Naive thymus-derived CD4-positive, alpha-beta T cell (primary cell): ENCODE data around the gene TRIM52. TPM values are rescaled to one million over a fixed set of nuclear protein-coding genes. Genes with fewer than 3 reads are reported as not detected.
"Not testable (repeated sequence)": the region's sequence is repeated elsewhere in the genome, so short reads cannot be mapped to it uniquely, and the experiment has no call there.

Source experiments
- ATAC-seq: fragments of 150-1000 bp; cut with Tn5 transposase; 2 replicates; pipeline ENCODE4 v1.10.0; 2021; ENCODE audit warnings: mild to moderate bottlenecking, moderate library complexity
- CTCF ChIA-PET: fragments of 350-600 bp; sonication (Branson Sonifier 250); formaldehyde crosslinking; loops from one replicate; lab custom pipeline; 2021; ENCODE audit warnings: antibody characterized with exemption; lab: Charles Lee
- POLR2A ChIA-PET: fragments of 350-600 bp; sonication (Branson Sonifier 250); formaldehyde crosslinking; loops from one replicate; lab custom pipeline; 2021; ENCODE audit warnings: antibody characterized with exemption, inconsistent platforms; lab: Charles Lee
- DNase-seq, 9 donors: peaks; one replicate each; pipeline versions ENCODE4 v3.0.0 to v3.0.0-alpha.2; 2020 to 2022; ENCODE audit warnings: mixed read lengths in 1 of 9
- H3K27ac ChIP-seq: one replicate; pipeline ENCODE4 v1.7.0; 2013; ENCODE audit warnings: mild to moderate bottlenecking, low read depth, low read length, moderate library complexity
- H3K27me3 ChIP-seq, 2 donors: one replicate each; pipeline ENCODE4 v1.7.0; 2013; ENCODE audit warnings: low read length in 2 of 2, mild to moderate bottlenecking in 2 of 2, moderate library complexity in 2 of 2; ENCODE audit not compliant: control insufficient read depth in 2 of 2, insufficient read depth in 2 of 2
- H3K36me3 ChIP-seq, 3 experiments: 1 replicate in 2 of 3; 2 replicates in 1 of 3; pipeline ENCODE4 v1.7.0; 2013; ENCODE audit warnings: low read length in 3 of 3, mild to moderate bottlenecking in 3 of 3, moderate library complexity in 1 of 3; ENCODE audit not compliant: insufficient read depth in 3 of 3, control insufficient read depth in 2 of 3
- H3K4me1 ChIP-seq, 2 donors: one replicate each; pipeline ENCODE4 v1.7.0; 2013; ENCODE audit warnings: low read length in 2 of 2, mild to moderate bottlenecking in 2 of 2, moderate library complexity in 1 of 2; ENCODE audit not compliant: control insufficient read depth in 2 of 2, insufficient read depth in 2 of 2
- H3K4me3 ChIP-seq: 2 replicates; pipeline ENCODE4 v1.7.0; 2013; ENCODE audit warnings: mild to moderate bottlenecking, low read length
- H3K9me3 ChIP-seq, 3 experiments: 1 replicate in 2 of 3; 2 replicates in 1 of 3; pipeline ENCODE4 v1.7.0; 2013; ENCODE audit warnings: low read length in 3 of 3; ENCODE audit not compliant: control insufficient read depth in 2 of 3
- H3K27ac Mint-ChIP-seq, 9 donors: one replicate each; pipeline ENCODE4 v1.8.0; 2020 to 2022; ENCODE audit warnings: mixed read lengths in 9 of 9, mild to moderate bottlenecking in 8 of 9, moderate library complexity in 5 of 9, inconsistent platforms in 2 of 9
- H3K27me3 Mint-ChIP-seq, 5 donors: one replicate each; pipeline ENCODE4 v1.8.0; 2021 to 2022; ENCODE audit warnings: mixed read lengths in 5 of 5, mild to moderate bottlenecking in 1 of 5
- H3K36me3 Mint-ChIP-seq, 5 donors: one replicate each; pipeline ENCODE4 v1.8.0; 2020 to 2022; ENCODE audit warnings: mixed read lengths in 5 of 5, mild to moderate bottlenecking in 3 of 5, inconsistent platforms in 1 of 5
- H3K4me1 Mint-ChIP-seq, 7 donors: one replicate each; pipeline ENCODE4 v1.8.0; 2020 to 2022; ENCODE audit warnings: mixed read lengths in 7 of 7, mild to moderate bottlenecking in 3 of 7, inconsistent platforms in 1 of 7
- H3K4me3 Mint-ChIP-seq, 10 donors: one replicate each; pipeline ENCODE4 v1.8.0; 2020 to 2022; ENCODE audit warnings: mild to moderate bottlenecking in 10 of 10, mixed read lengths in 10 of 10, moderate library complexity in 6 of 10, inconsistent platforms in 2 of 10
- H3K9me3 Mint-ChIP-seq, 11 donors: one replicate each; pipeline ENCODE4 v1.8.0; 2020 to 2022; ENCODE audit warnings: mixed read lengths in 11 of 11, mild to moderate bottlenecking in 4 of 11, inconsistent platforms in 1 of 11, moderate library complexity in 1 of 11
- intact Hi-C, 2 donors: fragments of 100-400 bp; cut with micrococcal nuclease; formaldehyde crosslinking; loops; one replicate each; pipeline ENCODE4 v1.15.1; 2023
- polyA plus RNA-seq, 2 donors: library from polyadenylated mRNA; unstranded; fragments of 300-500 nt; fragmentation: Illumina TruSeq; gene quantifications; one replicate each; pipeline ENCODE4 v1.2.3, GENCODE V29; 2021
- total RNA-seq, 6 experiments: library from RNA in 5 of 6; stranded (reverse) in 5 of 6; gene quantifications; 1 replicate in 5 of 6; 2 replicates in 1 of 6; pipeline ENCODE4 v1.2.3 and lab custom pipeline; 2021 to 2026

TRIM52 gene
- total and polyA plus RNA-seq, 7 experiments from 2014 or later: 31.4 to 71.6 (median 39.2) TPM

- H3K4me3 ChIP-seq, H3K9me3 ChIP-seq, H3K27me3 ChIP-seq, H3K4me1 Mint-ChIP-seq, H3K27me3 Mint-ChIP-seq, POLR2A ChIA-PET, H3K4me1 ChIP-seq, H3K27ac Mint-ChIP-seq, CTCF ChIA-PET, DNase-seq, H3K4me3 Mint-ChIP-seq, ATAC-seq, H3K27ac ChIP-seq, H3K9me3 Mint-ChIP-seq: not testable (repeated sequence)
- intact Hi-C loops: loop anchor here in 1 of 2 donors (10.0 kb wide), 1 partner anchor 773 kb away; the partner anchor contains the start of gene CNOT6
- peaks cover 0 to 11% (median 0%) of the 10 kb centered on the region in 3 experiments for H3K36me3 ChIP-seq
- peaks cover 0 to 11% (median 6%) of the 10 kb centered on the region in 5 donors for H3K36me3 Mint-ChIP-seq
Measured at GRCh38 chr5:181267291-181267904, 6.5 kb upstream of the TRIM52 start.

GRCh38 chr5:181265092-181265671 lies 4.2 kb upstream of the TRIM52 start:
- Mint-ChIP-seq H3K4me1 (peaks cover 6 to 18% (median 14%) of the 10 kb centered on the region in 7 donors), H3K27ac (peak overlapping the region in 2 of 9 donors; percentile 58 to 84), H3K9me3 (no peaks in the 10 kb centered on the region), H3K27me3 (no peaks in the 10 kb centered on the region), H3K4me3 (peak overlapping the region in 1 of 10 donors; percentile 17), H3K36me3 (peaks cover 0 to 13% (median 8%) of the 10 kb centered on the region in 5 donors)
- ATAC-seq: no peak
- Histone ChIP-seq H3K27me3 (no peaks in the 10 kb centered on the region), H3K27ac (no peak overlapping the region), H3K9me3 (no peaks in the 10 kb centered on the region), H3K4me1 (peaks cover 3 to 6% of the 10 kb centered on the region in 2 donors), H3K36me3 (peaks cover 0 to 27% (median 0%) of the 10 kb centered on the region in 3 experiments), H3K4me3 (no peak overlapping the region)
- intact Hi-C loops: loop anchor here in 1 of 2 donors (10.0 kb wide), 1 partner anchor 770 kb away; the partner anchor contains the start of gene CNOT6
- ChIA-PET CTCF (no interaction called here), POLR2A (interaction anchor here (0.8 to 12.9 kb wide), 2 partner anchors 9 to 19 kb away, joined by 3 to 305 read pairs; partner anchors contain the start of gene RACK1)
- DNase-seq: no peak

- Histone ChIP-seq H3K27me3 (no peaks in the 10 kb centered on the region), H3K4me3 (no peak overlapping the region), H3K36me3 (peaks cover 0 to 27% (median 0%) of the 10 kb centered on the region in 3 experiments), H3K9me3 (no peaks in the 10 kb centered on the region), H3K27ac (no peak overlapping the region), H3K4me1 (peaks cover 16 to 17% of the 10 kb centered on the region in 2 donors)
- peaks cover 0 to 20% (median 9%) of the 10 kb centered on the region in 5 donors for H3K36me3 Mint-ChIP-seq
- intact Hi-C loops: loop anchor here in 1 of 2 donors (5.0 to 10.0 kb wide), 2 partner anchors 769 to 1641 kb away; partner anchors contain the start of genes CNOT6 and HNRNPH1
- peak overlapping the region in 9 of 10 donors; percentile 14 to 99 (median 62) for H3K4me3 Mint-ChIP-seq
- POLR2A ChIA-PET: interaction anchor here (0.6 to 12.9 kb wide), 4 partner anchors 17 to 73 kb away, joined by 5 to 305 read pairs (median 58); partner anchors contain the start of genes RACK1 and TRIM41
- H3K27ac Mint-ChIP-seq: peak overlapping the region in 8 of 9 donors; percentile 1 to 76 (median 53)
- CTCF ChIA-PET: interaction anchor here (0.7 kb wide), 1 partner anchor 107 kb away, joined by 3 read pairs; no protein-coding TSS in a partner anchor
- no peaks in the 10 kb centered on the region for H3K9me3 Mint-ChIP-seq
- ATAC-seq: no peak
- peak in 1 of 9 donors; percentile 4 for DNase-seq
- no peaks in the 10 kb centered on the region for H3K27me3 Mint-ChIP-seq
- H3K4me1 Mint-ChIP-seq: peaks cover 22 to 34% (median 29%) of the 10 kb centered on the region in 7 donors
Measured at GRCh38 chr5:181263633-181264032, 2.7 kb upstream of the TRIM52 start.

GRCh38 chr5:181261320-181262049 lies 542 bp upstream of the TRIM52 start:
- CTCF ChIA-PET: interaction anchor here (0.8 to 2.7 kb wide), 7 partner anchors 10 to 77 kb away, joined by 3 to 16 read pairs (median 7); partner anchors contain the start of gene RACK1
- peak in 8 of 9 donors; percentile 69 to 86 (median 82) for DNase-seq
- Mint-ChIP-seq H3K4me3 (peak overlapping the region; percentile 94 to 100 (median 98)), H3K27me3 (no peaks in the 10 kb centered on the region), H3K36me3 (peaks cover 0 to 30% (median 16%) of the 10 kb centered on the region in 5 donors), H3K4me1 (peaks cover 28 to 55% (median 48%) of the 10 kb centered on the region in 7 donors), H3K27ac (peak overlapping the region; percentile 95 to 99 (median 98)), H3K9me3 (no peaks in the 10 kb centered on the region)
- H3K36me3 ChIP-seq: peaks cover 0 to 27% (median 0%) of the 10 kb centered on the region in 3 experiments
- POLR2A ChIA-PET: interaction anchor here (0.7 to 12.9 kb wide), 24 partner anchors 15 to 594 kb away, joined by 3 to 305 read pairs (median 5); partner anchors contain the start of genes MGAT1, RACK1, TRIM41 and TRIM7
- ATAC-seq: peak; percentile 71
- H3K27ac ChIP-seq: peak overlapping the region; percentile 97
- H3K4me3 ChIP-seq: peak overlapping the region; percentile 93
- H3K4me1 ChIP-seq: peaks cover 31 to 33% of the 10 kb centered on the region in 2 donors
- H3K27me3 ChIP-seq: no peaks in the 10 kb centered on the region
- no peaks in the 10 kb centered on the region for H3K9me3 ChIP-seq
- intact Hi-C loops: loop anchor here (1.0 to 10.0 kb wide), 13 partner anchors 17 to 1639 kb away; partner anchors contain the start of genes TRIM41 (in 2 of the 2), CNOT6 (in 1 of the 2), HNRNPH1 (in 1 of the 2) and RACK1 (in 1 of the 2)

GRCh38 chr5:181259974-181260719 lies 796 bp downstream of the TRIM52 start:
- Histone ChIP-seq H3K27me3 (no peaks in the 10 kb centered on the region), H3K9me3 (no peaks in the 10 kb centered on the region), H3K27ac (peak overlapping the region; percentile 97), H3K4me3 (peak overlapping the region; percentile 93), H3K4me1 (peaks cover 31 to 39% of the 10 kb centered on the region in 2 donors), H3K36me3 (peaks cover 0 to 24% (median 0%) of the 10 kb centered on the region in 3 experiments)
- peak overlapping the region; percentile 95 to 99 (median 98) for H3K27ac Mint-ChIP-seq
- ATAC-seq: no peak
- peak in 1 of 9 donors; percentile 20 for DNase-seq
- no peaks in the 10 kb centered on the region for H3K9me3 Mint-ChIP-seq
- H3K4me3 Mint-ChIP-seq: peak overlapping the region; percentile 94 to 100 (median 98)
- ChIA-PET POLR2A (interaction anchor here (0.8 to 12.9 kb wide), 19 partner anchors 14 to 456 kb away, joined by 3 to 305 read pairs (median 5); partner anchors contain the start of genes RACK1, TRIM41 and TRIM7), CTCF (interaction anchor here (0.6 to 2.7 kb wide), 5 partner anchors 9 to 76 kb away, joined by 3 to 16 read pairs (median 10); partner anchors contain the start of gene RACK1)
- H3K4me1 Mint-ChIP-seq: peaks cover 34 to 65% (median 61%) of the 10 kb centered on the region in 7 donors
- peaks cover 0 to 39% (median 25%) of the 10 kb centered on the region in 5 donors for H3K36me3 Mint-ChIP-seq
- intact Hi-C loops: loop anchor here (2.0 to 10.0 kb wide), 4 partner anchors 399 to 1638 kb away; partner anchors contain the start of genes CNOT6 (in 1 of the 2), HNRNPH1 (in 1 of the 2) and ZFP62 (in 1 of the 2)
- no peaks in the 10 kb centered on the region for H3K27me3 Mint-ChIP-seq
